ENCODE data around the gene CEBPZOS. TPM values are rescaled to one million over a fixed set of nuclear protein-coding genes. Genes with fewer than 3 reads are reported as not detected.

The CEBPZOS gene
- total and polyA plus RNA-seq, 2 of the 4 experiments (the other 2 are of a cell fraction) = 16.8 to 31.5 TPM

GRCh38 chr2:37219046-37219445, 22.8 kb downstream of the CEBPZOS start:
- Histone ChIP-seq H4K8ac (ENCODE audit: low read depth in 2 of 2, low read length in 2 of 2) (no peak overlapping the region), H2AK9ac (replicated peaks; ENCODE audit: low read depth, low read length, poor library complexity) (no peak overlapping the region), H3K9me1 (ENCODE audit: insufficient read depth, low read length) (no peaks in the 10 kb centered on the region), H3K4ac (ENCODE audit: low read depth, low read length) (no peak overlapping the region), H3K4me2 (ENCODE audit: low read depth, low read length) (no peak overlapping the region), H2AFZ (replicated peaks; ENCODE audit: low read length, poor library complexity) (no peak overlapping the region), H3K79me1 (ENCODE audit: low read depth in 1 of 2, low read length in 2 of 2) (peaks cover 13 to 15% of the 10 kb centered on the region in 2 experiments; a peak in 3 of 4 replicates), H2AK5ac (ENCODE audit: low read depth, low read length) (no peak overlapping the region), H3K27me3 (ENCODE audit: control insufficient read depth, insufficient read depth, low read length) (no peaks in the 10 kb centered on the region), H3K9ac (ENCODE audit: low read depth, low read length) (no peak overlapping the region), H3K4me1 (ENCODE audit: control insufficient read depth, insufficient read depth, low read length) (no peaks in the 10 kb centered on the region), H4K20me1 (ENCODE audit: insufficient read depth, low read length) (no peaks in the 10 kb centered on the region), H2BK120ac (ENCODE audit: low read depth, low read length) (no peak overlapping the region), H3K4me3 (ENCODE audit: insufficient read depth, low read depth, low read length) (no peak overlapping the region), H3K56ac (ENCODE audit: extremely low read depth, insufficient read depth, low read length) (no peak overlapping the region), H2BK15ac (ENCODE audit: low read depth, low read length) (no peak overlapping the region), H4K5ac (ENCODE audit: low read depth, low read length) (no peak overlapping the region), H4K91ac (ENCODE audit: insufficient read depth, low read depth, low read length) (no peak overlapping the region), H2BK5ac (ENCODE audit: low read depth, low read length, poor library complexity, severe bottlenecking) (no peak overlapping the region), H3K18ac (ENCODE audit: low read depth, low read length) (no peak overlapping the region), H3K23ac (ENCODE audit: low read depth, low read length) (no peak overlapping the region), H2BK20ac (ENCODE audit: low read depth, low read length) (no peak overlapping the region), H3K9me3 (ENCODE audit: control insufficient read depth, insufficient read depth, low read length) (no peaks in the 10 kb centered on the region), H3K36me3 (ENCODE audit: control insufficient read depth, insufficient read depth, low read length) (peaks cover 32% of the 10 kb centered on the region), H3K27ac (ENCODE audit: insufficient read depth, low read length) (no peak overlapping the region), H3K14ac (replicated peaks; ENCODE audit: low read depth, low read length) (no peak overlapping the region)
- POLR2A ChIA-PET (ENCODE audit: unreplicated experiment) = no interaction called here
- in situ Hi-C loops (cut with MboI; ENCODE audit: low sequenced_read_pairs) (no loop called here), intact Hi-C loops (cut with micrococcal nuclease) (no loop called here), dilution Hi-C loops (cut with HindIII; ENCODE audit: low sequenced_read_pairs, unreplicated experiment) (no loop called here)
- no peak for TF ChIP-seq RFX5 (IDR thresholded peaks at IDR 0.05; ENCODE audit: low read depth, low read length)
- TF ChIP-seq POLR2A (IDR thresholded peaks at IDR 0.05; ENCODE audit: low read depth, low read length) = no peak
- no peak for TF ChIP-seq SMC3 (IDR thresholded peaks at IDR 0.05; ENCODE audit: low read depth, low read length)
- no peak for TF ChIP-seq BHLHE40 (IDR thresholded peaks at IDR 0.05; ENCODE audit: low read depth, low read length)
- no peak for TF ChIP-seq CHD1 (IDR thresholded peaks at IDR 0.05; ENCODE audit: low read depth, low read length)
- no peak for TF ChIP-seq MAZ (IDR thresholded peaks at IDR 0.05; ENCODE audit: borderline replicate concordance, low read depth, low read length)
- no peak for TF ChIP-seq MAFK (IDR thresholded peaks at IDR 0.05; ENCODE audit: low read depth, low read length)
- no TSS peak for BruUV-seq (replicated peaks)
- CTCF ChIA-PET = no interaction called here
- DNase-seq = no peak
- no CpG with 5 or more reads among the region's 4 CpGs for WGBS, 2 experiments (ENCODE audit: extremely low coverage in 2 of 2, insufficient read length in 1 of 2)
- ATAC-seq (ENCODE audit: low read depth) = no peak
